H1 (cell line): Measurements from ENCODE around the gene TSC2. TPM values are rescaled to one million over a fixed set of nuclear protein-coding genes. Genes with fewer than 3 reads are reported as not detected.

Source experiments
- SRF ChIP-seq: IDR thresholded peaks from 2 replicates; pipeline ENCODE4 v1.6.1; 2011; ENCODE audit warnings: mild to moderate bottlenecking, low read depth, low read length, moderate library complexity
- polyA plus RNA-seq, 7 experiments: library from polyadenylated mRNA; depleted of rRNA in 3 of 7; stranded (reverse) in 5 of 7; unstranded in 2 of 7; fragments of >200 nt in 5 of 7; fragments of 200-250 nt in 2 of 7; gene quantifications; 1 replicate in 5 of 7; 2 replicates in 1 of 7; 4 replicates in 1 of 7; pipeline versions ENCODE4 v1.2.1 to v1.2.3, GENCODE V29; 2011 to 2013; ENCODE audit warnings: missing spikeins in 2 of 7, mixed read lengths in 2 of 7
- total RNA-seq: library from RNA; stranded (reverse); fragmentation: NEBNext Ultra II Directional; extraction: Animal tissue kit (Norgen Biotek cat#: 25700); gene quantifications from 2 replicates; pipeline ENCODE4 v1.2.1, GENCODE V29; 2021
- TF ChIP-seq, protein P1 (sequence below): fragments of 300-600 bp; sonication (generic); IDR thresholded peaks from 2 replicates; pipeline ENCODE4 v1.7.1; 2012; ENCODE audit warnings: low read length, moderate library complexity, mild to moderate bottlenecking, inconsistent platforms; ENCODE audit not compliant: insufficient replicate concordance

TSC2 gene
- total and polyA plus RNA-seq, 2 of the 8 experiments (the other 6 are each of a cell fraction or from before 2014, with no cell fraction given) = 65.9 to 96.6 TPM

DNA sequence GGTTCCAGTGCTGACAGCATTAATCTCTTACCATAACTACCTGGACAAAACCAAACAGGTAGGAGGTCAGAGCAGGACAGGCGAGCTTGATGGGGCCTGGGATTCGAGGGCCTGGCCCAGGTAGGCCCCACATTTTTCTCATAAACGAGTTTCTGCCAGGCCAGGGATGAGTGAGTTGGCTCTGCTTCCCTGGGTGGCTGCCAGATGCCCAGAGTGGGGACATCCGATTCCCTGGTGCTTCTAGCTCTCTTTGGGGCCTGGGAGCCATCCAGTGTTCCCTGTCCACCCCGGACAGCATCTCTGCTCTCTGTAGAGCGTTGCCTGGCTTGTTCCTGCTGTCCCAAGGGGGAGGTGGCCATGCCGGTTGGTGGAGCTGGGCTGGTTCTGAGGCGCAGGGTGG is 25.1 kb downstream of the TSC2 start (continued):
- TF ChIP-seq, protein P1, sequence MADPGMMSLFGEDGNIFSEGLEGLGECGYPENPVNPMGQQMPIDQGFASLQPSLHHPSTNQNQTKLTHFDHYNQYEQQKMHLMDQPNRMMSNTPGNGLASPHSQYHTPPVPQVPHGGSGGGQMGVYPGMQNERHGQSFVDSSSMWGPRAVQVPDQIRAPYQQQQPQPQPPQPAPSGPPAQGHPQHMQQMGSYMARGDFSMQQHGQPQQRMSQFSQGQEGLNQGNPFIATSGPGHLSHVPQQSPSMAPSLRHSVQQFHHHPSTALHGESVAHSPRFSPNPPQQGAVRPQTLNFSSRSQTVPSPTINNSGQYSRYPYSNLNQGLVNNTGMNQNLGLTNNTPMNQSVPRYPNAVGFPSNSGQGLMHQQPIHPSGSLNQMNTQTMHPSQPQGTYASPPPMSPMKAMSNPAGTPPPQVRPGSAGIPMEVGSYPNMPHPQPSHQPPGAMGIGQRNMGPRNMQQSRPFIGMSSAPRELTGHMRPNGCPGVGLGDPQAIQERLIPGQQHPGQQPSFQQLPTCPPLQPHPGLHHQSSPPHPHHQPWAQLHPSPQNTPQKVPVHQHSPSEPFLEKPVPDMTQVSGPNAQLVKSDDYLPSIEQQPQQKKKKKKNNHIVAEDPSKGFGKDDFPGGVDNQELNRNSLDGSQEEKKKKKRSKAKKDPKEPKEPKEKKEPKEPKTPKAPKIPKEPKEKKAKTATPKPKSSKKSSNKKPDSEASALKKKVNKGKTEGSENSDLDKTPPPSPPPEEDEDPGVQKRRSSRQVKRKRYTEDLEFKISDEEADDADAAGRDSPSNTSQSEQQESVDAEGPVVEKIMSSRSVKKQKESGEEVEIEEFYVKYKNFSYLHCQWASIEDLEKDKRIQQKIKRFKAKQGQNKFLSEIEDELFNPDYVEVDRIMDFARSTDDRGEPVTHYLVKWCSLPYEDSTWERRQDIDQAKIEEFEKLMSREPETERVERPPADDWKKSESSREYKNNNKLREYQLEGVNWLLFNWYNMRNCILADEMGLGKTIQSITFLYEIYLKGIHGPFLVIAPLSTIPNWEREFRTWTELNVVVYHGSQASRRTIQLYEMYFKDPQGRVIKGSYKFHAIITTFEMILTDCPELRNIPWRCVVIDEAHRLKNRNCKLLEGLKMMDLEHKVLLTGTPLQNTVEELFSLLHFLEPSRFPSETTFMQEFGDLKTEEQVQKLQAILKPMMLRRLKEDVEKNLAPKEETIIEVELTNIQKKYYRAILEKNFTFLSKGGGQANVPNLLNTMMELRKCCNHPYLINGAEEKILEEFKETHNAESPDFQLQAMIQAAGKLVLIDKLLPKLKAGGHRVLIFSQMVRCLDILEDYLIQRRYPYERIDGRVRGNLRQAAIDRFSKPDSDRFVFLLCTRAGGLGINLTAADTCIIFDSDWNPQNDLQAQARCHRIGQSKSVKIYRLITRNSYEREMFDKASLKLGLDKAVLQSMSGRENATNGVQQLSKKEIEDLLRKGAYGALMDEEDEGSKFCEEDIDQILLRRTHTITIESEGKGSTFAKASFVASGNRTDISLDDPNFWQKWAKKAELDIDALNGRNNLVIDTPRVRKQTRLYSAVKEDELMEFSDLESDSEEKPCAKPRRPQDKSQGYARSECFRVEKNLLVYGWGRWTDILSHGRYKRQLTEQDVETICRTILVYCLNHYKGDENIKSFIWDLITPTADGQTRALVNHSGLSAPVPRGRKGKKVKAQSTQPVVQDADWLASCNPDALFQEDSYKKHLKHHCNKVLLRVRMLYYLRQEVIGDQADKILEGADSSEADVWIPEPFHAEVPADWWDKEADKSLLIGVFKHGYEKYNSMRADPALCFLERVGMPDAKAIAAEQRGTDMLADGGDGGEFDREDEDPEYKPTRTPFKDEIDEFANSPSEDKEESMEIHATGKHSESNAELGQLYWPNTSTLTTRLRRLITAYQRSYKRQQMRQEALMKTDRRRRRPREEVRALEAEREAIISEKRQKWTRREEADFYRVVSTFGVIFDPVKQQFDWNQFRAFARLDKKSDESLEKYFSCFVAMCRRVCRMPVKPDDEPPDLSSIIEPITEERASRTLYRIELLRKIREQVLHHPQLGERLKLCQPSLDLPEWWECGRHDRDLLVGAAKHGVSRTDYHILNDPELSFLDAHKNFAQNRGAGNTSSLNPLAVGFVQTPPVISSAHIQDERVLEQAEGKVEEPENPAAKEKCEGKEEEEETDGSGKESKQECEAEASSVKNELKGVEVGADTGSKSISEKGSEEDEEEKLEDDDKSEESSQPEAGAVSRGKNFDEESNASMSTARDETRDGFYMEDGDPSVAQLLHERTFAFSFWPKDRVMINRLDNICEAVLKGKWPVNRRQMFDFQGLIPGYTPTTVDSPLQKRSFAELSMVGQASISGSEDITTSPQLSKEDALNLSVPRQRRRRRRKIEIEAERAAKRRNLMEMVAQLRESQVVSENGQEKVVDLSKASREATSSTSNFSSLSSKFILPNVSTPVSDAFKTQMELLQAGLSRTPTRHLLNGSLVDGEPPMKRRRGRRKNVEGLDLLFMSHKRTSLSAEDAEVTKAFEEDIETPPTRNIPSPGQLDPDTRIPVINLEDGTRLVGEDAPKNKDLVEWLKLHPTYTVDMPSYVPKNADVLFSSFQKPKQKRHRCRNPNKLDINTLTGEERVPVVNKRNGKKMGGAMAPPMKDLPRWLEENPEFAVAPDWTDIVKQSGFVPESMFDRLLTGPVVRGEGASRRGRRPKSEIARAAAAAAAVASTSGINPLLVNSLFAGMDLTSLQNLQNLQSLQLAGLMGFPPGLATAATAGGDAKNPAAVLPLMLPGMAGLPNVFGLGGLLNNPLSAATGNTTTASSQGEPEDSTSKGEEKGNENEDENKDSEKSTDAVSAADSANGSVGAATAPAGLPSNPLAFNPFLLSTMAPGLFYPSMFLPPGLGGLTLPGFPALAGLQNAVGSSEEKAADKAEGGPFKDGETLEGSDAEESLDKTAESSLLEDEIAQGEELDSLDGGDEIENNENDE = no peak
- TF ChIP-seq SRF = no peak
